ENCODE measurements around the gene APC. TPM values are rescaled to one million over a fixed set of nuclear protein-coding genes. Genes with fewer than 3 reads are reported as not detected.
A peak's percentile ranks its signal among the peaks of the same experiment; 100 is the strongest.

APC gene
- total and polyA plus RNA-seq, 2 donors from 2014 or later: 2.7 to 44.9 TPM

- Histone ChIP-seq H3K27me3 (ENCODE audit: control insufficient read depth, insufficient read depth, low read length) (no peaks in the 10 kb centered on the region), H3K9ac (ENCODE audit: low read length in 3 of 3) (no peak overlapping the region), H3K9me3 (ENCODE audit: control insufficient read depth in 2 of 3, insufficient read depth in 1 of 3, low read length in 3 of 3) (no peaks in the 10 kb centered on the region), H3K4me1 (ENCODE audit: control insufficient read depth in 2 of 3, insufficient read depth in 2 of 3, low read depth in 1 of 3, low read length in 3 of 3) (no peaks in the 10 kb centered on the region), H3K27ac (ENCODE audit: low read depth in 2 of 2, low read length in 2 of 2) (no peak overlapping the region), H3K36me3 (ENCODE audit: control insufficient read depth in 2 of 3, insufficient read depth in 3 of 3, low read length in 3 of 3) (no peaks in the 10 kb centered on the region), H3K4me3 (ENCODE audit: low read length in 3 of 3) (no peak overlapping the region)
- FAIRE-seq (no peak), DNase-seq (no peak)
- TF ChIP-seq CTCF (IDR thresholded peaks at IDR 0.05; ENCODE audit: borderline replicate concordance, extremely low read depth, insufficient read depth): no peak
- intact Hi-C loops (cut with DNase I): no loop called here
Observed at GRCh38 chr5:112691339-112691680, 46.4 kb upstream of the APC start.

- no peak for FAIRE-seq
Observed at GRCh38 chr5:112691758-112692157, 45.9 kb upstream of the APC start.

GRCh38 chr5:112692472-112692871 lies 45.2 kb upstream of the APC start:
- Histone ChIP-seq H3K27me3 (ENCODE audit: control insufficient read depth, insufficient read depth, low read length) (no peaks in the 10 kb centered on the region), H3K36me3 (ENCODE audit: control insufficient read depth in 2 of 3, insufficient read depth in 3 of 3, low read length in 3 of 3) (no peaks in the 10 kb centered on the region), H3K4me3 (ENCODE audit: low read length in 3 of 3) (no peak overlapping the region), H3K27ac (ENCODE audit: low read depth in 2 of 2, low read length in 2 of 2) (no peak overlapping the region), H3K9ac (ENCODE audit: low read length in 3 of 3) (no peak overlapping the region), H3K9me3 (ENCODE audit: control insufficient read depth in 2 of 3, insufficient read depth in 1 of 3, low read length in 3 of 3) (no peaks in the 10 kb centered on the region), H3K4me1 (ENCODE audit: control insufficient read depth in 2 of 3, insufficient read depth in 2 of 3, low read depth in 1 of 3, low read length in 3 of 3) (no peaks in the 10 kb centered on the region)
- DNase-seq (no peak), FAIRE-seq (no peak)
- no peak for TF ChIP-seq CTCF (IDR thresholded peaks at IDR 0.05; ENCODE audit: borderline replicate concordance, extremely low read depth, insufficient read depth)
- intact Hi-C loops (cut with DNase I): no loop called here

More at GRCh38 chr5:112691758-112692157, 45.9 kb upstream of the APC start:
- peak; percentile 26 for TF ChIP-seq CTCF (IDR thresholded peaks at IDR 0.05; ENCODE audit: borderline replicate concordance, extremely low read depth, insufficient read depth)
- H3K27me3 ChIP-seq (ENCODE audit: control insufficient read depth, insufficient read depth, low read length): no peaks in the 10 kb centered on the region
- no peaks in the 10 kb centered on the region for H3K4me1 ChIP-seq (ENCODE audit: control insufficient read depth in 2 of 3, insufficient read depth in 2 of 3, low read depth in 1 of 3, low read length in 3 of 3)
- H3K27ac ChIP-seq (ENCODE audit: low read depth in 2 of 2, low read length in 2 of 2): no peak overlapping the region
- H3K4me3 ChIP-seq (ENCODE audit: low read length in 3 of 3): no peak overlapping the region
- intact Hi-C loops (cut with DNase I): no loop called here
- no peak for DNase-seq
- no peak overlapping the region for H3K9ac ChIP-seq (ENCODE audit: low read length in 3 of 3)
- H3K36me3 ChIP-seq (ENCODE audit: control insufficient read depth in 2 of 3, insufficient read depth in 3 of 3, low read length in 3 of 3): no peaks in the 10 kb centered on the region
- H3K9me3 ChIP-seq (ENCODE audit: control insufficient read depth in 2 of 3, insufficient read depth in 1 of 3, low read length in 3 of 3): no peaks in the 10 kb centered on the region

- Histone ChIP-seq H3K9ac (ENCODE audit: low read length in 3 of 3) (no peak overlapping the region), H3K27me3 (ENCODE audit: control insufficient read depth, insufficient read depth, low read length) (no peaks in the 10 kb centered on the region), H3K9me3 (ENCODE audit: control insufficient read depth in 2 of 3, insufficient read depth in 1 of 3, low read length in 3 of 3) (no peaks in the 10 kb centered on the region), H3K36me3 (ENCODE audit: control insufficient read depth in 2 of 3, insufficient read depth in 3 of 3, low read length in 3 of 3) (no peaks in the 10 kb centered on the region), H3K27ac (ENCODE audit: low read depth in 2 of 2, low read length in 2 of 2) (no peak overlapping the region), H3K4me1 (ENCODE audit: control insufficient read depth in 2 of 3, insufficient read depth in 2 of 3, low read depth in 1 of 3, low read length in 3 of 3) (no peaks in the 10 kb centered on the region), H3K4me3 (ENCODE audit: low read length in 3 of 3) (no peak overlapping the region)
- TF ChIP-seq CTCF (IDR thresholded peaks at IDR 0.05; ENCODE audit: borderline replicate concordance, extremely low read depth, insufficient read depth): no peak
- no peak for FAIRE-seq
- no peak for DNase-seq
- intact Hi-C loops (cut with DNase I): no loop called here
Observed at GRCh38 chr5:112693301-112693700, 44.4 kb upstream of the APC start.
